Uterus (tissue), 4 donors: ENCODE results near the gene ADAMTS17. TPM values are rescaled to one million over a fixed set of nuclear protein-coding genes. Genes with fewer than 3 reads are reported as not detected.

ENCODE experiments used
- DNase-seq, 2 donors: peaks; one replicate each; pipeline ENCODE4 v3.0.0-alpha.2; 2019 to 2020
- H3K27ac ChIP-seq, 2 donors: fragments of 200-600 bp; sonication (generic); 1 replicate in 1 of 2; 2 replicates in 1 of 2; pipeline ENCODE4 v1.5.1; 2016 to 2018
- H3K27me3 ChIP-seq, 2 donors: fragments of 200-600 bp; sonication (generic); one replicate each; pipeline ENCODE4 v1.5.1; 2018 to 2019; ENCODE audit warnings: control low read depth in 1 of 2
- H3K36me3 ChIP-seq, 2 donors: fragments of 200-600 bp; sonication (generic); one replicate each; pipeline ENCODE4 v1.5.1; 2019; ENCODE audit warnings: control low read depth in 1 of 2
- H3K4me1 ChIP-seq, 2 donors: fragments of 200-600 bp; sonication (generic); one replicate each; pipeline ENCODE4 v1.5.1; 2018 to 2019; ENCODE audit warnings: control low read depth in 1 of 2
- H3K4me3 ChIP-seq, 2 donors: fragments of 200-600 bp; sonication (generic); 1 replicate in 1 of 2; 2 replicates in 1 of 2; pipeline ENCODE4 v1.5.1; 2018 to 2019; ENCODE audit warnings: mild to moderate bottlenecking in 1 of 2
- H3K9me3 ChIP-seq, 2 donors: fragments of 200-600 bp; sonication (generic); one replicate each; pipeline ENCODE4 v1.5.1; 2019; ENCODE audit warnings: control low read depth in 1 of 2
- POLR2A ChIP-seq, 2 donors: fragments of 450-650 bp; IDR thresholded peaks; one replicate each; pipeline ENCODE4 v1.6.1; 2016; ENCODE audit warnings: antibody characterized with exemption in 2 of 2, mild to moderate bottlenecking in 1 of 2, moderate library complexity in 1 of 2
- intact Hi-C: fragments of 100-400 bp; cut with DNase I; formaldehyde crosslinking; loops from one replicate; pipeline ENCODE4 v1.15.1; 2023; ENCODE audit warnings: low total_unique reads
- total RNA-seq, 4 donors: library from RNA; depleted of rRNA in 3 of 4; stranded (reverse); fragments of >200 nt in 3 of 4; gene quantifications; one replicate each; pipeline versions ENCODE4 v1.1.0 to v1.2.4, GENCODE V29; 2014 to 2023
- TF ChIP-seq, protein P1 (sequence below), 4 experiments: fragments of 200-600 bp in 2 of 4; fragments of 450-650 bp in 2 of 4; sonication (generic) in 2 of 4; IDR thresholded peaks; one replicate each; pipeline ENCODE4 v1.5.1; 2016 to 2019; ENCODE audit warnings: antibody characterized with exemption in 4 of 4, mild to moderate bottlenecking in 2 of 4, moderate library complexity in 1 of 4
- donor health status: DM: yes; HTN: yes; CAD: no.

The ADAMTS17 gene
- total RNA-seq, 4 donors from 2014 or later: 3.1 to 17.1 (median 8.1) TPM; not detected in 1

GRCh38 chr15:100186366-100186765 lies 155.4 kb downstream of the ADAMTS17 start:
- intact Hi-C loops: no loop called here
- H3K27me3 ChIP-seq: no peaks in the 10 kb centered on the region
- TF ChIP-seq, protein P1, sequence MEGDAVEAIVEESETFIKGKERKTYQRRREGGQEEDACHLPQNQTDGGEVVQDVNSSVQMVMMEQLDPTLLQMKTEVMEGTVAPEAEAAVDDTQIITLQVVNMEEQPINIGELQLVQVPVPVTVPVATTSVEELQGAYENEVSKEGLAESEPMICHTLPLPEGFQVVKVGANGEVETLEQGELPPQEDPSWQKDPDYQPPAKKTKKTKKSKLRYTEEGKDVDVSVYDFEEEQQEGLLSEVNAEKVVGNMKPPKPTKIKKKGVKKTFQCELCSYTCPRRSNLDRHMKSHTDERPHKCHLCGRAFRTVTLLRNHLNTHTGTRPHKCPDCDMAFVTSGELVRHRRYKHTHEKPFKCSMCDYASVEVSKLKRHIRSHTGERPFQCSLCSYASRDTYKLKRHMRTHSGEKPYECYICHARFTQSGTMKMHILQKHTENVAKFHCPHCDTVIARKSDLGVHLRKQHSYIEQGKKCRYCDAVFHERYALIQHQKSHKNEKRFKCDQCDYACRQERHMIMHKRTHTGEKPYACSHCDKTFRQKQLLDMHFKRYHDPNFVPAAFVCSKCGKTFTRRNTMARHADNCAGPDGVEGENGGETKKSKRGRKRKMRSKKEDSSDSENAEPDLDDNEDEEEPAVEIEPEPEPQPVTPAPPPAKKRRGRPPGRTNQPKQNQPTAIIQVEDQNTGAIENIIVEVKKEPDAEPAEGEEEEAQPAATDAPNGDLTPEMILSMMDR (IDR thresholded peaks at IDR 0.05): no peak
- no peak for TF ChIP-seq POLR2A (IDR thresholded peaks at IDR 0.05)

GRCh38 chr15:100183921-100184495 lies 157.8 kb downstream of the ADAMTS17 start:
- Histone ChIP-seq H3K4me3 (no peak overlapping the region), H3K27ac (no peak overlapping the region), H3K4me1 (no peaks in the 10 kb centered on the region), H3K27me3 (no peaks in the 10 kb centered on the region), H3K9me3 (no peaks in the 10 kb centered on the region), H3K36me3 (no peaks in the 10 kb centered on the region)
- intact Hi-C loops: no loop called here
- TF ChIP-seq, protein P1 (IDR thresholded peaks at IDR 0.05): no peak
- TF ChIP-seq POLR2A (IDR thresholded peaks at IDR 0.05): no peak
- no peak for DNase-seq

More at GRCh38 chr15:100186366-100186765, 155.4 kb downstream of the ADAMTS17 start:
- Histone ChIP-seq H3K27ac (no peak overlapping the region), H3K4me3 (no peak overlapping the region), H3K36me3 (no peaks in the 10 kb centered on the region), H3K9me3 (no peaks in the 10 kb centered on the region), H3K4me1 (no peaks in the 10 kb centered on the region)
- no peak for DNase-seq

GRCh38 chr15:100180921-100181320 lies 160.9 kb downstream of the ADAMTS17 start:
- DNase-seq: no peak
- intact Hi-C loops: no loop called here
- H3K27ac ChIP-seq: no peak overlapping the region

DNA sequence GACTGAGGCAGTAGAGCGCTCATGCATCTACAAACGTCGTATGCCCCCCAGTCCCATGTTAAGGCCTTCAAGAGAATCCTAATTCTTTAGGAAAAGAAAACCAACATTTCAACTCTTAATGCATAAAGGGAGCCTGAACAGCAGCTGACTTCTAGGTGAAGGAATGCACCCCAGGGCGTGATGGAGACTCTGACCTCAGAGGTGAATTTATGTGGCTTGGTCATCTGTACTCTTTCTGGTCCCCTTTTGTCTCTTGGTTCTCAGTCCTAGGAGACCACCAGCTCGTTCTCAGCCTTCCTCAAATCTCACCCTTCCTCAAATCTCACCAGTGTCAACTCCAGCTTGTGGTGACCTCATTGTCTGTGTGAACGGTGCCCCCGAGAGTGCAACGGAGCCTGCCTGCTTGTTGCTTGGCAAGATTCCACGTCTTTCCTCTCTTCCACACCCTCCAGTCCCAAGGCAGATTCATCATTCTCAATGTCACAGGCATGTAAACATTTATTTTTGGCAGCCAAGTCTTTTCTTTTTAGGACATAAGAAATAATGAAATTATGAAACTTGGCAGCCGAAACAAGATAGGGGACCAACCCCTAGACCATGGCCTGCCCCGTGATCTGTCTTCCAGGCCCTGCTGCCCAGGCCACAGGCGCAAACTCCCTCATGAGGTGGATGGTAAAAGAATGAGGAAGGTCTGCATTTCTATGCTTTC lies 166.2 kb downstream of the ADAMTS17 start:
- Histone ChIP-seq H3K27me3 (no peaks in the 10 kb centered on the region), H3K4me1 (no peaks in the 10 kb centered on the region), H3K36me3 (no peaks in the 10 kb centered on the region), H3K27ac (no peak overlapping the region), H3K4me3 (no peak overlapping the region), H3K9me3 (peaks cover 0 to 12% of the 10 kb centered on the region in 2 donors)
- intact Hi-C loops: no loop called here
- TF ChIP-seq, protein P1 (IDR thresholded peaks at IDR 0.05): no peak
- no peak for TF ChIP-seq POLR2A (IDR thresholded peaks at IDR 0.05)
- DNase-seq: no peak

More at GRCh38 chr15:100180921-100181320, 160.9 kb downstream of the ADAMTS17 start:
- Histone ChIP-seq H3K36me3 (no peaks in the 10 kb centered on the region), H3K4me3 (no peak overlapping the region), H3K9me3 (no peaks in the 10 kb centered on the region), H3K27me3 (no peaks in the 10 kb centered on the region), H3K4me1 (no peaks in the 10 kb centered on the region)
- TF ChIP-seq, protein P1 (IDR thresholded peaks at IDR 0.05): no peak
- TF ChIP-seq POLR2A (IDR thresholded peaks at IDR 0.05): no peak

DNA sequence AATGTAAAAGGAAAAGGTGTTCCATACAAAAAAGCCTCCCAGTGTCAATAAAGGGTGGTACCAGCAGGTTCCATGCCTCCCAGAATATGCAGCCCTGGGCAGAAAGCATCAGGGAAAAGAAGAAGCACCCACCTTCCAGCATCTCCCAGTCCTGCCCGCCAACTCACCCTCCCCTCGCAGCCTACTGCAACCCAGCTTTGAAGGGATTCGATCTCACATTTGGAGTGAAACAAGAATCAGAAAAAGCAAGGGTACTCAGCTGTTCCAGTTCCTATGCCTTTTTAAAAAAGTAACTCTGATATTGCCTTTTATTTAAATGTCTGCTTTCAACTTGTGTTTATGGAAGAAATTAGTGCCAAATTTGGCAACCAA lies 166.9 kb downstream of the ADAMTS17 start:
- peaks cover 0 to 12% of the 10 kb centered on the region in 2 donors for H3K9me3 ChIP-seq
- no peak overlapping the region for H3K4me3 ChIP-seq
- H3K36me3 ChIP-seq: no peaks in the 10 kb centered on the region
- H3K4me1 ChIP-seq: no peaks in the 10 kb centered on the region
- intact Hi-C loops: no loop called here
- H3K27ac ChIP-seq: no peak overlapping the region
- DNase-seq: no peak
- TF ChIP-seq POLR2A (IDR thresholded peaks at IDR 0.05): no peak
- TF ChIP-seq, protein P1 (IDR thresholded peaks at IDR 0.05): no peak
- H3K27me3 ChIP-seq: no peaks in the 10 kb centered on the region
